Brain microvascular endothelial cell (primary cell): ENCODE measurements around the gene ACOXL.
"Not testable (repeated sequence)": the region's sequence is repeated elsewhere in the genome, so short reads cannot be mapped to it uniquely, and the experiment has no call there.

ENCODE experiments used
- DNase-seq: peaks from one replicate; pipeline ENCODE4 v3.0.0-alpha.2; 2020
- H3K27ac ChIP-seq: fragments of 250-450 bp; sonication (Bioruptor Pico); 2 replicates; pipeline ENCODE4 v1.5.1; 2020; ENCODE audit warnings: mild to moderate bottlenecking, moderate library complexity
- H3K27me3 ChIP-seq: fragments of 250-450 bp; sonication (Bioruptor Pico); replicated peaks from 2 replicates; pipeline ENCODE4 v1.5.1; 2020; ENCODE audit warnings: mild to moderate bottlenecking
- H3K36me3 ChIP-seq: fragments of 250-450 bp; sonication (Bioruptor Pico); replicated peaks from 2 replicates; pipeline ENCODE4 v1.5.1; 2020; ENCODE audit warnings: mild to moderate bottlenecking
- H3K4me3 ChIP-seq: 2 replicates; pipeline ENCODE4 v1.5.1; 2011; ENCODE audit warnings: low read depth, mild to moderate bottlenecking, control low read depth, low read length, moderate library complexity
- CTCF ChIP-seq: IDR thresholded peaks from 2 replicates; pipeline ENCODE4 v1.5.1; 2011; ENCODE audit warnings: low read depth, mild to moderate bottlenecking, moderate library complexity, low read length, control low read depth, inconsistent platforms; ENCODE audit errors: missing control alignments
- in situ Hi-C: cut with HindIII; loops from 2 replicates; pipeline ENCODE4 v1.10.0; 2017; ENCODE audit warnings: low sequenced_read_pairs, low pct_ligation_motif_present

ACOXL gene

GRCh38 chr2:110732422-110733413, at the start of gene ACOXL:
TSS of gene ACOXL (plus strand) at chr2:110732573. CDS start at chr2:110768390, 35,817 bp downstream.
- Histone ChIP-seq H3K27me3 (peaks cover 65% of the 10 kb centered on the region), H3K27ac (no peak within 1 kb of the TSS), H3K36me3 (no peaks in the 10 kb centered on the region), H3K4me3 (no peak within 1 kb of the TSS)
- no peak for DNase-seq
- no peak for TF ChIP-seq CTCF
- in situ Hi-C loops: no loop called here

- H3K27me3 ChIP-seq: peaks cover 9% of the 10 kb centered on the region
- no peak overlapping the region for H3K27ac ChIP-seq
- no peak overlapping the region for H3K4me3 ChIP-seq
- in situ Hi-C loops: no loop called here
- no peaks in the 10 kb centered on the region for H3K36me3 ChIP-seq
- DNase-seq: no peak
- TF ChIP-seq CTCF: no peak
Measured at GRCh38 chr2:110682872-110683271, 49.5 kb upstream of the ACOXL start.

- H3K27me3 ChIP-seq: peaks cover 19% of the 10 kb centered on the region
- in situ Hi-C loops, DNase-seq, H3K36me3 ChIP-seq, H3K27ac ChIP-seq, H3K4me3 ChIP-seq: not testable (repeated sequence)
Measured at GRCh38 chr2:110687775-110688484, 44.4 kb upstream of the ACOXL start.

- DNase-seq: no peak
- peaks cover 18% of the 10 kb centered on the region for H3K27me3 ChIP-seq
- no peaks in the 10 kb centered on the region for H3K36me3 ChIP-seq
- in situ Hi-C loops: no loop called here
- no peak overlapping the region for H3K4me3 ChIP-seq
- H3K27ac ChIP-seq: no peak overlapping the region
- TF ChIP-seq CTCF: no peak
Measured at GRCh38 chr2:110688594-110689091, 43.7 kb upstream of the ACOXL start.

GRCh38 chr2:110690083-110690965, 42.0 kb upstream of the ACOXL start:
- no peaks in the 10 kb centered on the region for H3K36me3 ChIP-seq
- no peak overlapping the region for H3K4me3 ChIP-seq
- H3K27ac ChIP-seq: no peak overlapping the region
- peaks cover 18% of the 10 kb centered on the region for H3K27me3 ChIP-seq
- in situ Hi-C loops: no loop called here
- no peak for TF ChIP-seq CTCF
- DNase-seq: no peak
